HCT116 (cell line): ENCODE data around the gene VAV1.

Source experiments
- EZH2 ChIP-seq: fragments of 200-600 bp; sonication (generic); IDR thresholded peaks from 2 replicates; pipeline ENCODE4 v1.6.1; 2017; ENCODE audit warnings: antibody characterized with exemption, mixed run types
- EZH2phosphoT487 ChIP-seq: fragments of 200-600 bp; IDR thresholded peaks from 2 replicates; pipeline ENCODE4 v1.6.1; 2018; ENCODE audit warnings: antibody characterized with exemption, borderline replicate concordance
- POLR2A ChIP-seq: IDR thresholded peaks from 2 replicates; pipeline ENCODE4 v1.7.0; 2011; ENCODE audit warnings: borderline replicate concordance; ENCODE audit not compliant: insufficient read depth, insufficient read length; ENCODE audit errors: extremely low read depth
- POLR2AphosphoS5 ChIP-seq: IDR thresholded peaks from 2 replicates; pipeline ENCODE4 v1.6.1; 2011; ENCODE audit warnings: mild to moderate bottlenecking, low read depth, low read length, moderate library complexity
- RAD21 ChIP-seq: IDR thresholded peaks from 2 replicates; pipeline ENCODE4 v1.6.1; 2012; ENCODE audit warnings: low read depth, mild to moderate bottlenecking
- SIN3A ChIP-seq: IDR thresholded peaks from 2 replicates; pipeline ENCODE4 v1.6.1; 2012; ENCODE audit warnings: low read depth
- YY1 ChIP-seq: IDR thresholded peaks from 2 replicates; pipeline ENCODE4 v1.6.1; 2011; ENCODE audit warnings: low read length, low read depth, moderate library complexity, mild to moderate bottlenecking; ENCODE audit not compliant: insufficient replicate concordance; ENCODE audit errors: extremely low read depth
- ZBTB33 ChIP-seq: IDR thresholded peaks from 2 replicates; pipeline ENCODE4 v1.6.1; 2011; ENCODE audit warnings: mild to moderate bottlenecking, low read length, moderate library complexity; ENCODE audit not compliant: insufficient replicate concordance; ENCODE audit errors: extremely low read depth
- ZFX ChIP-seq: fragments of 450-650 bp; IDR thresholded peaks from 2 replicates; pipeline ENCODE4 v1.6.1; 2017
- TF ChIP-seq, protein P1 (sequence below), 3 experiments: fragments of 200-600 bp in 1 of 3; sonication (generic) in 1 of 3; IDR thresholded peaks in 2 of 3; conservative IDR thresholded peaks in 1 of 3; 2 replicates each; pipeline ENCODE4 v1.5.1; 2012 to 2017; ENCODE audit warnings: low read depth in 2 of 3, low read length in 2 of 3, antibody characterized with exemption in 1 of 3, borderline replicate concordance in 1 of 3, control low read depth in 1 of 3, mild to moderate bottlenecking in 1 of 3, mixed read lengths in 1 of 3, mixed run types in 1 of 3, moderate library complexity in 1 of 3; ENCODE audit not compliant: insufficient read depth in 1 of 3

GRCh38 chr19:6791237-6791636, 18.7 kb downstream of the VAV1 start:
- TF ChIP-seq EZH2 (no peak), YY1 (no peak), POLR2A (no peak), POLR2AphosphoS5 (no peak), ZBTB33 (no peak), SIN3A (no peak), ZFX (no peak), EZH2phosphoT487 (no peak), RAD21 (no peak)
- TF ChIP-seq, protein P1, sequence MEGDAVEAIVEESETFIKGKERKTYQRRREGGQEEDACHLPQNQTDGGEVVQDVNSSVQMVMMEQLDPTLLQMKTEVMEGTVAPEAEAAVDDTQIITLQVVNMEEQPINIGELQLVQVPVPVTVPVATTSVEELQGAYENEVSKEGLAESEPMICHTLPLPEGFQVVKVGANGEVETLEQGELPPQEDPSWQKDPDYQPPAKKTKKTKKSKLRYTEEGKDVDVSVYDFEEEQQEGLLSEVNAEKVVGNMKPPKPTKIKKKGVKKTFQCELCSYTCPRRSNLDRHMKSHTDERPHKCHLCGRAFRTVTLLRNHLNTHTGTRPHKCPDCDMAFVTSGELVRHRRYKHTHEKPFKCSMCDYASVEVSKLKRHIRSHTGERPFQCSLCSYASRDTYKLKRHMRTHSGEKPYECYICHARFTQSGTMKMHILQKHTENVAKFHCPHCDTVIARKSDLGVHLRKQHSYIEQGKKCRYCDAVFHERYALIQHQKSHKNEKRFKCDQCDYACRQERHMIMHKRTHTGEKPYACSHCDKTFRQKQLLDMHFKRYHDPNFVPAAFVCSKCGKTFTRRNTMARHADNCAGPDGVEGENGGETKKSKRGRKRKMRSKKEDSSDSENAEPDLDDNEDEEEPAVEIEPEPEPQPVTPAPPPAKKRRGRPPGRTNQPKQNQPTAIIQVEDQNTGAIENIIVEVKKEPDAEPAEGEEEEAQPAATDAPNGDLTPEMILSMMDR (IDR thresholded peaks at IDR 0.05 in 2 of 3, conservative IDR thresholded peaks at IDR 0.05 in 1 of 3; ENCODE audit: borderline replicate concordance in 1 of 3, insufficient read depth in 1 of 3, low read depth in 2 of 3, low read length in 2 of 3): no peak
